HG03520 (cell line): ENCODE results near the gene ARL2.
"Not testable (repeated sequence)": the region's sequence is repeated elsewhere in the genome, so short reads cannot be mapped to it uniquely, and the experiment has no call there.

Experiments
- ATAC-seq: cut with Tn5 transposase; IDR thresholded peaks from one replicate; pipeline ENCODE4 v1.9.1; 2021; ENCODE audit warnings: mild to moderate bottlenecking, moderate library complexity; ENCODE audit not compliant: unreplicated experiment

ARL2 gene

GRCh38 chr11:65003968-65004367 is 10.0 kb upstream of the ARL2 start:
- ATAC-seq: not testable (repeated sequence)

GRCh38 chr11:65008016-65008415 is 5.9 kb upstream of the ARL2 start:
- ATAC-seq: no peak

- ATAC-seq: no peak
These were observed 5.1 kb upstream of the ARL2 start for GRCh38 chr11:65008873-65009272.

- peak; percentile 71 for ATAC-seq
These were observed 651 bp upstream of the ARL2 start for GRCh38 chr11:65013130-65013887.

DNA sequence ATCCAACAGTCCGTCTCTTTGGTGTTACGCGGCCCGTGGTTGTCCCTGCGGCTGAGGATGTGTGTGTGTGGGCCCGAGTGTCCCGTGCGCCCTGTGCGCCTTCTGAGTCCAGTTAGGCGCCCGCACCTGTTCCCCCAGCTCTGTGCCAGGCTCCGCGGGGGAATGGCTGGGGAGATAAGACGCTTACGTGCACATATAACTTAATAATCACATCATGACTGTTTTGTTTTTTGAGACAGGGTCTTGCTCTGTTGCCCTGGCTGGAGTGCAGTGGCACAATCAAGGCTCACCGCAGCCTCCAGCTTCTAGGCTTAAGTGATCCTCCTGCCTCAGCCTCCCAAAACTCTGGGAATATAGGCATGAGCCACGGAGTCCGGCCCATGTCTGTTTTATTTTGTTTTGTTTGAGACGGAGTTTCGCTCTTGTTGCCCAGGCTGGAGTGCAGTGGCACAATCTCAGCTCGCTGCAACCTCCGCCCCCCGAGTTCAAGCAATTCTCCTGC is 817 bp downstream of the ARL2 start:
- ATAC-seq: no peak

GRCh38 chr11:65016705-65017104 is 2.7 kb downstream of the ARL2 start:
- ATAC-seq: no peak

DNA sequence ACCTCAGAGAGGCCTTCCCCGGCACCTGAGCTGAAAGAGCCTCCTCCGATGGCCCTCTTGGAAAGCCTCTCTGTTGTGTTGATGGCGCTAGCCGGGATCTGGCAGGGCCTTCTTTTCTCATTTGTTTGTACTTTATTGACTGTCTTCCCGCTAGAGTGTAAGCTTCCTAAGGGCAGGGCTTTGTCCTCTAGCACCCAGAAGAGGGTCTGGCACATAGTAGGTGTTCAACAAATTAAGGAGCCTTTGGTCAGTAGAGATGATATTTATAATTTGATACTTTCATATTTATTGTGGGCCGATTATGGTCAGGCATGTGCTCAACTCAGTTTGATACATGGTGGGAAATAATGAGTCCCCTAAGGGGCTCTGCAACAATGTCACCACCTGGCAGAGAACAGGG is 4.0 kb downstream of the ARL2 start:
- ATAC-seq: no peak

GRCh38 chr11:65019824-65020223 is 5.9 kb downstream of the ARL2 start:
- no peak for ATAC-seq

GRCh38 chr11:65021003-65021402 is 7.0 kb downstream of the ARL2 start:
- no peak for ATAC-seq

DNA sequence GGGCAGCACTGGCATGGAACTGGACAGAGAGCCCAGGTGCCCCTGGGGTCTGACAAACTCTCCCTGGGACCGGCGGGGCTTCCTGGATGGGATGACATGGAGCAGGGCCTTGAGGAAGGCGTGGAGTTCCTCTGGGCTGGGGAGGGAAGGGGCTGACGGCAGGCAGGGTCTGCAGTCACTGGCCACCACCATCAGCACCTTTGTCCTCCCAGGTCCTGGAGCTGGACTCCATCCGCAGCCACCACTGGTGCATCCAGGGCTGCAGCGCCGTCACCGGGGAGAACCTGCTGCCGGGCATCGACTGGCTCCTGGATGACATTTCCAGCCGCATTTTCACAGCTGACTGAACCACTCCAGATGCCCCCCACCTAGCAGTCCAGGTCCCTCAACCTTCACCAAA is 7.5 kb downstream of the ARL2 start:
- no peak for ATAC-seq

DNA sequence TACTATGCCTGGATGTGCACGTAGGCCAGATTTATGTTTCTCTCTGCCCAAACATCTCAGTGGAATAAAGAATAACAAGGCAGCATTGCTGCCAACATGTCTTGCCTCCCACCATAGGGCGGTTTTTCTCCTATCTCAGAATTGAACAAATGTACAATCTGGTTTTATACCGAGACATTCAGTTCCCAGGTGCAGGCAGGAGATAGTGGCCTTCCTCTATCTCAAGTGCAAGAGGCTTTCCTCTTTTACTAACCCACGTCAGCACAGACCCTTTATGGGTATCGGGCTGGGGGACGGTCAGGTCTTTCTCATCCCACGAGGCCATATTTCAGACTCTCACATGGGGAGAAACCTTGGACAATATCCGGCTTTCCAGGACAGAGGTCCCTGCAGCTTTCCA is 9.5 kb downstream of the ARL2 start:
- not testable (repeated sequence) for ATAC-seq

DNA sequence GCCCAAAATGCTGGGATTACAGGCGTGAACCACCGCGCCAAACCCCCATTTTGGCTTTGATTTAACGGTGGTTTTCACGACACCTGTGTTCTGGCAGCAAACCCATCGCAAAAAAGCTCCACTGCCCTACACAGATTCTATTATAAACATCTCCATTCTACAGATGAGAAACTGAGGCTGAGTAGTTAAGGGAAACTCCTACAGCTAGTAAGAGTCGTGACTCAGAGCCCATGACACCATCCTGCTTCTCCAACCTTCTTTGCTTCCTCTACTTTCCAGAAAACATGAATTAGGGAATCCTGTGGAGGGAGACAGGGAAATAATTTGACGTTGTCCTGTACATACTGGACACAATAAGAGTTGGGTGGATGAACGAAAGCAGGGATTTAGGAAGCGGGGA is 12.8 kb downstream of the ARL2 start:
- no peak for ATAC-seq

- ATAC-seq: peak; percentile 80
These were observed 13.5 kb downstream of the ARL2 start, which contains the start of gene SNX15 for GRCh38 chr11:65027213-65028067. Gene SNX15 (plus strand): TSS chr11:65027439. CDS start chr11:65027538, 99 bp downstream.

DNA sequence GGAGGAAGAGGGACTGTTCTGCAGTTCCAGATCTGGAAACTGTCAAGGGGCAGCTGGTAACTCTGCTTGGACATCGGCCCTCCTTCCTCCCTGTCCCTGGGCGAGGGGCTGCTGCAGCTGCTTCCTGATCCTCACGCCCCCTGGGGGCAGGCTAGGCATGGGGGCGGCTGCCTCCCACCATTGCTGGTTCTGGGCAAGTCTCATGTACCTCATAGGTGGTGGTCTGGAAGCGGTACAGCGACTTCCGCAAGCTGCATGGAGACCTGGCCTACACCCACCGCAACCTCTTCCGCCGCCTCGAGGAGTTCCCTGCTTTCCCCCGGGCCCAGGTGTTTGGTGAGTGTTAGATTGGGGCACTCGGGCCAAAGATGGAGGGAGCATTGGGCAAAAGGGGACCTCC is 18.3 kb downstream of the ARL2 start:
- no peak for ATAC-seq

GRCh38 chr11:65034423-65034822 is 20.5 kb downstream of the ARL2 start:
- ATAC-seq: no peak

GRCh38 chr11:65035579-65035978 is 21.6 kb downstream of the ARL2 start:
- no peak for ATAC-seq

DNA sequence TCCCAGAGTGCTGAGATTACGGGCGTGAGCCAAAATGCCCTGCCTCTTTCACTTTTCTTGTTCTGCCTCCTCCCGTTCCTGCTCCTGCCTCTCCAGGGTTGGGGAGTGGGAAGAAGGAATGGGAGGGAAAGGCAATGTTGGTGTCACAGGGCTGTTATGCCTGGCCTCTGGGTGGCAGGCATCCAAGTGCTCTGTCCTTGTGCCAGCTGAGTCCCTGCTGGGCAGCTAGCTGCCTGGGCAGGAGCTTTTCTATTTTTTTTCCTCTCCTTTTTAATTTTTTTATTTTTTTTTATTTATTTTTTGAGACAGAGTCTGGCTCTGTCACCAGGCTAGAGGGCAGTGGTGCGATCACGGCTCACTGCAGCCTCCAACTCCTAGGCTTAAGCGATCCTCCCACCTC is 23.0 kb downstream of the ARL2 start:
- ATAC-seq: no peak

DNA sequence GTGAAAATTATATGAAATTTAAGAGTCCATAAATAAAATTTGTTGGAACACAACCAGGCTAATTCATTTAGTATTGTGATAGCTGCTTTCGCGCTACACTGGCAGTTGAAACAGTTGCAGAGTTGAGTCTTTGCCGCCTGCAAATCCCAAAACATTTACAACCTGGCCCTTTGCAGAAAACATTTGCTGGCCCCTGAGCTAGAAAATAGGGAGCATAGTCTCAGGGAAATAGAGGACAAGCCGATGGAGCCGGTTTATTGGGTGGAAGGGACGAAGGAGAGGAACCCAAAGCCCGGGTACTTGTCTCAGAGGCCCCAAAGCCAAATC is 26.5 kb downstream of the ARL2 start:
- ATAC-seq: no peak

- peak; percentile 81 for ATAC-seq
These were observed 27.1 kb downstream of the ARL2 start, which contains the start of gene SAC3D1 for GRCh38 chr11:65040847-65041622. Gene SAC3D1 (plus strand): TSS chr11:65041210. CDS start chr11:65041293, 83 bp downstream.

DNA sequence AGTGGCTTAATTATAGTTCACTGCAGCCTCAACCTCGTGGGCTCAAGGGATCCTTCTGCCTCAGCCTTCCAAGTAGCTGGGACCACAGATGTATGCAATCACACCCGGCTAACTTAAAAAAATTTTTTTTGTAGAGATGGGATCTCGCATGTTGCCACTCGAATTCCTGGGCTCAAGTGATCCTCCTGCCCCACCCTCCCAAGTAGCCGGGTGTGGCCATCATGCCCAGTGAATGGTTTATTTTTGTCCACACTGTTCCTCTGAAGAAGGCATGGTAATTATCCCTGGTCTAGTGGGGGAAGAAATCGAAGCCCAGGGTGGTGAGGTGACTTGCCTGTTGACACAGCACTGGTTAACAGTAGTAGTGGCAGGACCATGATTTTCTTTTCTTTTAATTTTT is 28.9 kb downstream of the ARL2 start:
- ATAC-seq: no peak

DNA sequence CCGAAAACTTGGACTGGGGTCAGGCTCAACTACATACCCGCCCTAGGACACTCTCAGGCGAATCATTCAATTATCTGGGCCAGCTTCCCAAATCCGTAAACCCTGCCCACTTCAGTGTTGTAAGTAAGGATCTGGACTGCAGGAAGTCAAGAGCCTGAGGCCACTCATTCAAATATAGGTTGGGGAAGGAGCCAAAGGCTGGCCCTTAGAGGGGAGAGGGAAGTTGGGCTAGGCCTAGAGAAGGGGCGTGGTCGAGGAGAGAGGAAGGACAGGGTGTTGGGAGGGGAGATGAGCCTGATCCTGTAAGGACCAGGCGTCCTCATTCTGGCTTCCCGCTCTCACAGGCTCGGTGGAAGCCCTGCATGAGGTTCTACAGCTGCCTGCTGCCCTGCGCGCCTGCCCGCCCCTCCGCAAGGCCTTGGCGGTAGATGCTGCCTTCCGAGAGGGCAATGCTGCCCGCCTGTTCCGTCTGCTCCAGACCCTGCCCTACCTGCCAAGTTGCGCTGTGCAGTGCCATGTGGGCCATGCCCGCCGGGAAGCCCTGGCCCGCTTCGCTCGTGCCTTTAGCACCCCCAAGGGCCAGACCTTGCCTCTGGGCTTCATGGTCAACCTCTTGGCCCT is 30.0 kb downstream of the ARL2 start:
- no peak for ATAC-seq
